Ishikawa (cell line): ENCODE data around the gene OR4B1.

Experiments
- CEBPB ChIP-seq: IDR thresholded peaks from 2 replicates; pipeline ENCODE4 v1.6.1; 2012
- CREB1 ChIP-seq: IDR thresholded peaks from 2 replicates; pipeline ENCODE4 v1.6.1; 2012; ENCODE audit warnings: low read depth
- EP300 ChIP-seq: IDR thresholded peaks from 2 replicates; pipeline ENCODE4 v1.6.1; 2012; ENCODE audit warnings: borderline replicate concordance
- MAX ChIP-seq: IDR thresholded peaks from 2 replicates; pipeline ENCODE4 v1.6.1; 2012
- NFIC ChIP-seq: IDR thresholded peaks from 2 replicates; pipeline ENCODE4 v1.6.1; 2012
- RAD21 ChIP-seq: IDR thresholded peaks from 2 replicates; pipeline ENCODE4 v1.6.1; 2012; ENCODE audit warnings: low read depth
- TAF1 ChIP-seq: IDR thresholded peaks from 2 replicates; pipeline ENCODE4 v1.6.1; 2012; ENCODE audit warnings: low read depth, mild to moderate bottlenecking
- TEAD4 ChIP-seq: IDR thresholded peaks from 2 replicates; pipeline ENCODE4 v1.6.1; 2012
- YY1 ChIP-seq: IDR thresholded peaks from 2 replicates; pipeline ENCODE4 v1.6.1; 2012; ENCODE audit warnings: low read depth
- ZBTB7A ChIP-seq: IDR thresholded peaks from 2 replicates; pipeline ENCODE4 v1.6.1; 2012; ENCODE audit warnings: low read depth
- TF ChIP-seq, protein P1 (sequence below): IDR thresholded peaks from 2 replicates; pipeline ENCODE4 v1.6.1; 2012; ENCODE audit warnings: low read depth, mild to moderate bottlenecking

DNA sequence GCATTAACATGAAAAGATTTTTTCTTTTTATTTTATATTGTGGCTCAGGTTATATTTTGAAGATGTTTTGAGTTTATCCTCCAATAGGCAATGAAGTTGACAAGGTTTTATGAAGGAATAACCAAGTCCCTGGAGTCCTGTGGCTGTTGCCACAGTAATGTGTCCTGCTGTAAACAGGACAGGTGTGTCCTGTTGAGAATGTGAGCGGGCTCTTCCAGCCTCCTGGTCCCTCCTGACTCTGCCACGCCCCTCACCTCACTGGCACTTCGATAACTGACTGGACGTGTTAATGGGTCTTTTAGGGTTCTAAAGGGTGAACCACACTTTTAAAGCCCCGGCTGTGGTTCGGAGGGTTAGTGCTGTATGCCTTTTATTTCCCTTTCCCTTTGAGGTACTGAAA lies 47.8 kb upstream of the OR4B1 start:
- TF ChIP-seq YY1: no peak
- TF ChIP-seq MAX: no peak
- TF ChIP-seq, protein P1, sequence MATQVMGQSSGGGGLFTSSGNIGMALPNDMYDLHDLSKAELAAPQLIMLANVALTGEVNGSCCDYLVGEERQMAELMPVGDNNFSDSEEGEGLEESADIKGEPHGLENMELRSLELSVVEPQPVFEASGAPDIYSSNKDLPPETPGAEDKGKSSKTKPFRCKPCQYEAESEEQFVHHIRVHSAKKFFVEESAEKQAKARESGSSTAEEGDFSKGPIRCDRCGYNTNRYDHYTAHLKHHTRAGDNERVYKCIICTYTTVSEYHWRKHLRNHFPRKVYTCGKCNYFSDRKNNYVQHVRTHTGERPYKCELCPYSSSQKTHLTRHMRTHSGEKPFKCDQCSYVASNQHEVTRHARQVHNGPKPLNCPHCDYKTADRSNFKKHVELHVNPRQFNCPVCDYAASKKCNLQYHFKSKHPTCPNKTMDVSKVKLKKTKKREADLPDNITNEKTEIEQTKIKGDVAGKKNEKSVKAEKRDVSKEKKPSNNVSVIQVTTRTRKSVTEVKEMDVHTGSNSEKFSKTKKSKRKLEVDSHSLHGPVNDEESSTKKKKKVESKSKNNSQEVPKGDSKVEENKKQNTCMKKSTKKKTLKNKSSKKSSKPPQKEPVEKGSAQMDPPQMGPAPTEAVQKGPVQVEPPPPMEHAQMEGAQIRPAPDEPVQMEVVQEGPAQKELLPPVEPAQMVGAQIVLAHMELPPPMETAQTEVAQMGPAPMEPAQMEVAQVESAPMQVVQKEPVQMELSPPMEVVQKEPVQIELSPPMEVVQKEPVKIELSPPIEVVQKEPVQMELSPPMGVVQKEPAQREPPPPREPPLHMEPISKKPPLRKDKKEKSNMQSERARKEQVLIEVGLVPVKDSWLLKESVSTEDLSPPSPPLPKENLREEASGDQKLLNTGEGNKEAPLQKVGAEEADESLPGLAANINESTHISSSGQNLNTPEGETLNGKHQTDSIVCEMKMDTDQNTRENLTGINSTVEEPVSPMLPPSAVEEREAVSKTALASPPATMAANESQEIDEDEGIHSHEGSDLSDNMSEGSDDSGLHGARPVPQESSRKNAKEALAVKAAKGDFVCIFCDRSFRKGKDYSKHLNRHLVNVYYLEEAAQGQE: no peak
- no peak for TF ChIP-seq CREB1
- no peak for TF ChIP-seq TAF1
- TF ChIP-seq TEAD4: no peak
- TF ChIP-seq CEBPB: no peak
- no peak for TF ChIP-seq ZBTB7A
- no peak for TF ChIP-seq EP300
- no peak for TF ChIP-seq NFIC
- no peak for TF ChIP-seq RAD21
